CD4-positive, CD25-positive, alpha-beta regulatory T cell (primary cell): ENCODE data around the gene CD52. TPM values are rescaled to one million over a fixed set of nuclear protein-coding genes. Genes with fewer than 3 reads are reported as not detected.

ENCODE experiments used
- ATAC-seq, 2 donors: fragments of 150-1000 bp; cut with Tn5 transposase; one replicate each; pipeline ENCODE4 v1.10.0; 2021; ENCODE audit warnings: low read depth in 2 of 2, moderate number of reproducible peaks in 2 of 2, moderate library complexity in 1 of 2
- DNase-seq, 3 donors: peaks; one replicate each; pipeline versions ENCODE4 v3.0.0 to v3.0.0-alpha.2; 2012 to 2022; ENCODE audit warnings: mixed read lengths in 1 of 3
- H3K27ac ChIP-seq: one replicate; pipeline ENCODE4 v1.7.0; 2013; ENCODE audit warnings: mild to moderate bottlenecking, low read length; ENCODE audit not compliant: insufficient read depth, poor library complexity, severe bottlenecking
- H3K27me3 ChIP-seq: one replicate; pipeline ENCODE4 v1.7.0; 2013; ENCODE audit warnings: low read length; ENCODE audit not compliant: control insufficient read depth, insufficient read depth
- H3K36me3 ChIP-seq: one replicate; pipeline ENCODE4 v1.7.0; 2013; ENCODE audit warnings: mild to moderate bottlenecking, low read length, moderate library complexity; ENCODE audit not compliant: control insufficient read depth, insufficient read depth
- H3K4me1 ChIP-seq: 2 replicates; pipeline ENCODE4 v1.7.0; 2013; ENCODE audit warnings: mild to moderate bottlenecking, low read length; ENCODE audit not compliant: insufficient read depth, control insufficient read depth, poor library complexity, severe bottlenecking
- H3K4me3 ChIP-seq: one replicate; pipeline ENCODE4 v1.7.0; 2013; ENCODE audit warnings: low read depth, mild to moderate bottlenecking, low read length, moderate library complexity
- H3K9me3 ChIP-seq, 2 experiments: 1 replicate in 1 of 2; 2 replicates in 1 of 2; pipeline ENCODE4 v1.7.0; 2013; ENCODE audit warnings: low read length in 2 of 2, mild to moderate bottlenecking in 1 of 2, moderate library complexity in 1 of 2; ENCODE audit not compliant: control insufficient read depth in 2 of 2
- H3K27ac Mint-ChIP-seq, 3 donors: one replicate each; pipeline ENCODE4 v1.8.0; 2020 to 2022; ENCODE audit warnings: mild to moderate bottlenecking in 3 of 3, mixed read lengths in 3 of 3, moderate library complexity in 2 of 3
- H3K27me3 Mint-ChIP-seq: one replicate; pipeline ENCODE4 v1.8.0; 2022; ENCODE audit warnings: mild to moderate bottlenecking, mixed read lengths
- H3K36me3 Mint-ChIP-seq: one replicate; pipeline ENCODE4 v1.8.0; 2020; ENCODE audit warnings: mixed read lengths
- H3K4me1 Mint-ChIP-seq, 4 donors: one replicate each; pipeline ENCODE4 v1.8.0; 2020 to 2022; ENCODE audit warnings: mixed read lengths in 4 of 4, mild to moderate bottlenecking in 1 of 4
- H3K4me3 Mint-ChIP-seq, 4 donors: one replicate each; pipeline ENCODE4 v1.8.0; 2020 to 2022; ENCODE audit warnings: mild to moderate bottlenecking in 4 of 4, mixed read lengths in 4 of 4, moderate library complexity in 3 of 4
- H3K9me3 Mint-ChIP-seq, 7 donors: one replicate each; pipeline ENCODE4 v1.8.0; 2020 to 2022; ENCODE audit warnings: mixed read lengths in 7 of 7, mild to moderate bottlenecking in 3 of 7, moderate library complexity in 2 of 7
- polyA plus RNA-seq, 4 donors: library from polyadenylated mRNA; unstranded; fragments of 300-500 nt; fragmentation: Illumina TruSeq; gene quantifications; one replicate each; pipeline ENCODE4 v1.2.3, GENCODE V29; 2021
- total RNA-seq: library from RNA; stranded (reverse); gene quantifications from one replicate; pipeline ENCODE4 v1.2.3, GENCODE V29; 2022

Gene CD52
- total and polyA plus RNA-seq, 5 donors from 2014 or later, result 1,528 to 12,173 (median 9,866) TPM

GRCh38 chr1:26337625-26338024 lies 19.9 kb downstream of the CD52 start:
- Mint-ChIP-seq H3K4me3 (peak overlapping the region in 3 of 4 donors; percentile 52 to 55 (median 54)), H3K27ac (no peak overlapping the region)

GRCh38 chr1:26338670-26339069 lies 20.9 kb downstream of the CD52 start:
- no peaks in the 10 kb centered on the region for H3K27me3 ChIP-seq
- peaks cover 15% of the 10 kb centered on the region for H3K4me1 ChIP-seq
- Mint-ChIP-seq H3K9me3 (peaks cover 0 to 1% (median 0%) of the 10 kb centered on the region in 7 donors), H3K27me3 (peaks cover 4% of the 10 kb centered on the region), H3K4me1 (peaks cover 0 to 18% (median 11%) of the 10 kb centered on the region in 4 donors), H3K27ac (peak overlapping the region in 1 of 3 donors; percentile 59), H3K36me3 (no peaks in the 10 kb centered on the region), H3K4me3 (peak overlapping the region in 2 of 4 donors; percentile 55 to 86)
- ATAC-seq, result no peak
- H3K27ac ChIP-seq, result no peak overlapping the region
- no peaks in the 10 kb centered on the region for H3K36me3 ChIP-seq
- H3K4me3 ChIP-seq, result no peak overlapping the region
- no peaks in the 10 kb centered on the region for H3K9me3 ChIP-seq
- no peak for DNase-seq

More at GRCh38 chr1:26337625-26338024, 19.9 kb downstream of the CD52 start:
- no peak for DNase-seq
- H3K4me3 ChIP-seq, result no peak overlapping the region
- peaks cover 15% of the 10 kb centered on the region for H3K4me1 ChIP-seq
- peaks cover 4% of the 10 kb centered on the region for H3K27me3 Mint-ChIP-seq
- H3K27me3 ChIP-seq, result no peaks in the 10 kb centered on the region
- H3K36me3 Mint-ChIP-seq, result no peaks in the 10 kb centered on the region
- no peak for ATAC-seq
- no peaks in the 10 kb centered on the region for H3K36me3 ChIP-seq
- H3K27ac ChIP-seq, result no peak overlapping the region
- H3K9me3 ChIP-seq, result no peaks in the 10 kb centered on the region
- peaks cover 0 to 18% (median 11%) of the 10 kb centered on the region in 4 donors for H3K4me1 Mint-ChIP-seq
- H3K9me3 Mint-ChIP-seq, result peaks cover 0 to 1% (median 0%) of the 10 kb centered on the region in 7 donors

- ATAC-seq, result no peak
- no peaks in the 10 kb centered on the region for H3K36me3 ChIP-seq
- DNase-seq, result no peak
- H3K4me1 ChIP-seq, result peaks cover 15% of the 10 kb centered on the region
- Mint-ChIP-seq H3K27me3 (peaks cover 4% of the 10 kb centered on the region), H3K4me3 (peak overlapping the region in 1 of 4 donors; percentile 20), H3K4me1 (peaks cover 0 to 18% (median 9%) of the 10 kb centered on the region in 4 donors), H3K27ac (peak overlapping the region in 1 of 3 donors; percentile 83), H3K36me3 (no peaks in the 10 kb centered on the region), H3K9me3 (peaks cover 0 to 1% (median 0%) of the 10 kb centered on the region in 7 donors)
- no peak overlapping the region for H3K27ac ChIP-seq
- no peaks in the 10 kb centered on the region for H3K9me3 ChIP-seq
- no peaks in the 10 kb centered on the region for H3K27me3 ChIP-seq
- no peak overlapping the region for H3K4me3 ChIP-seq
Measured at GRCh38 chr1:26340047-26340481, 22.3 kb downstream of the CD52 start.

GRCh38 chr1:26344147-26344920 lies 26.6 kb downstream of the CD52 start:
- peaks cover 0 to 1% (median 0%) of the 10 kb centered on the region in 7 donors for H3K9me3 Mint-ChIP-seq
- H3K27me3 Mint-ChIP-seq, result no peaks in the 10 kb centered on the region
- H3K4me3 Mint-ChIP-seq, result no peak overlapping the region
- Histone ChIP-seq H3K4me1 (no peaks in the 10 kb centered on the region), H3K27me3 (no peaks in the 10 kb centered on the region), H3K36me3 (no peaks in the 10 kb centered on the region), H3K9me3 (no peaks in the 10 kb centered on the region), H3K27ac (no peak overlapping the region), H3K4me3 (no peak overlapping the region)
- no peak overlapping the region for H3K27ac Mint-ChIP-seq
- no peaks in the 10 kb centered on the region for H3K36me3 Mint-ChIP-seq
- no peaks in the 10 kb centered on the region for H3K4me1 Mint-ChIP-seq
- DNase-seq (no peak), ATAC-seq (no peak)

GRCh38 chr1:26345718-26346117 lies 28.0 kb downstream of the CD52 start:
- Histone ChIP-seq H3K27me3 (no peaks in the 10 kb centered on the region), H3K9me3 (no peaks in the 10 kb centered on the region), H3K4me1 (no peaks in the 10 kb centered on the region), H3K36me3 (no peaks in the 10 kb centered on the region), H3K4me3 (no peak overlapping the region), H3K27ac (no peak overlapping the region)
- Mint-ChIP-seq H3K4me1 (no peaks in the 10 kb centered on the region), H3K9me3 (no peaks in the 10 kb centered on the region), H3K4me3 (no peak overlapping the region), H3K27me3 (no peaks in the 10 kb centered on the region), H3K36me3 (no peaks in the 10 kb centered on the region), H3K27ac (no peak overlapping the region)
- ATAC-seq (no peak), DNase-seq (no peak)

GRCh38 chr1:26346274-26347033 lies 28.7 kb downstream of the CD52 start:
- peaks cover 0 to 2% (median 0%) of the 10 kb centered on the region in 4 donors for H3K4me1 Mint-ChIP-seq
- H3K4me1 ChIP-seq, result no peaks in the 10 kb centered on the region
- H3K36me3 Mint-ChIP-seq, result no peaks in the 10 kb centered on the region

GRCh38 chr1:26349188-26349876 lies 31.6 kb downstream of the CD52 start:
- Histone ChIP-seq H3K9me3 (no peaks in the 10 kb centered on the region), H3K4me3 (no peak overlapping the region), H3K27ac (no peak overlapping the region), H3K36me3 (no peaks in the 10 kb centered on the region), H3K4me1 (no peaks in the 10 kb centered on the region), H3K27me3 (no peaks in the 10 kb centered on the region)
- Mint-ChIP-seq H3K4me1 (peaks cover 0 to 2% (median 0%) of the 10 kb centered on the region in 4 donors), H3K27me3 (no peaks in the 10 kb centered on the region), H3K36me3 (no peaks in the 10 kb centered on the region), H3K9me3 (no peaks in the 10 kb centered on the region), H3K4me3 (peak overlapping the region in 1 of 4 donors; percentile 15), H3K27ac (peak overlapping the region in 1 of 3 donors; percentile 20)
- ATAC-seq, result no peak
- DNase-seq, result no peak

More at GRCh38 chr1:26346274-26347033, 28.7 kb downstream of the CD52 start:
- ATAC-seq (no peak), DNase-seq (no peak)
- H3K27me3 Mint-ChIP-seq, result no peaks in the 10 kb centered on the region
- Histone ChIP-seq H3K27me3 (no peaks in the 10 kb centered on the region), H3K9me3 (no peaks in the 10 kb centered on the region), H3K36me3 (no peaks in the 10 kb centered on the region), H3K4me3 (no peak overlapping the region), H3K27ac (no peak overlapping the region)
- no peak overlapping the region for H3K4me3 Mint-ChIP-seq
- H3K27ac Mint-ChIP-seq, result no peak overlapping the region
- no peaks in the 10 kb centered on the region for H3K9me3 Mint-ChIP-seq
